IPS-18c (cell line): ENCODE results near the gene CDKN2C.

ENCODE experiments used
- H3K4me3 ChIP-seq: 2 replicates; pipeline ENCODE4 v1.7.0; 2013; ENCODE audit warnings: low read depth, mild to moderate bottlenecking, low read length, moderate library complexity; ENCODE audit not compliant: insufficient read depth
- H3K9me3 ChIP-seq: one replicate; pipeline ENCODE4 v1.6.1; 2013; ENCODE audit warnings: mild to moderate bottlenecking, low read length, moderate library complexity; ENCODE audit not compliant: control insufficient read depth, insufficient read depth

CDKN2C gene

GRCh38 chr1:50975436-50975835 lies 5.4 kb downstream of the CDKN2C start:
- Histone ChIP-seq H3K9me3 (no peaks in the 10 kb centered on the region), H3K4me3 (no peak overlapping the region)

GRCh38 chr1:50976111-50976889 lies 6.3 kb downstream of the CDKN2C start:
- H3K4me3 ChIP-seq: peak overlapping the region; percentile 4; the same call in 1 of the 2 replicates
- no peaks in the 10 kb centered on the region for H3K9me3 ChIP-seq

GRCh38 chr1:50976890-50977574 lies 7.0 kb downstream of the CDKN2C start:
- H3K4me3 ChIP-seq: peak overlapping the region; percentile 65; the same call in 1 of the 2 replicates
- no peaks in the 10 kb centered on the region for H3K9me3 ChIP-seq

DNA sequence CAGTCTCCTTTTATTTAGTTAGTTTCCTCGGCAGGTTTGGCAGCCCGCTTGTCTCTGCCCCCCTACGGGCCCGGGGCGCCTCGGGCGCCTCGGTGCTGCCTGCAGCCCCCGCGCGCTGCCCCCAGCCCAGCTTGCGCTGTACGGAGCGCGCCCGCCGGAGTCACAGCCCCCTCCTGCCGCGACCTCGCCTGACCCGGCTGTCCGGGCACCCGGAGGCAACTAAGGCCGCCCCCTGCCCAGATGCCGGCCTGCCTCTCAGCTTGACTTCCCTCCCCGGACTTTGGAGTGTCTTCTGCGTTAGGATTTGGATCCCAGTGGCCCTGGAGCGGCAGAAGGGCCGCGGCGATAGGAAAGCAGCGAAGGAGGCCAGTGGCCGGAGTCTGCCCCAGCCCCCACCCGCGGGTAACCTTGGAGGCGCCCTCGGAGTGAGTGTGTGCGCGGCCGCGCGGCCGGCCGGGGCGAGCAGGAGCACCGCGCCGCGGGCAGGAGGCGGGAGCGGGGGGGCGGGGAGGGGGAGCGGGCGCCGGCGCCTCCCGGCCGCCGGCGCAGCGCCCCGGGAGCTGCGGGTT lies 7.6 kb downstream of the CDKN2C start:
- H3K9me3 ChIP-seq: no peaks in the 10 kb centered on the region
- peak overlapping the region; percentile 65 for H3K4me3 ChIP-seq

- Histone ChIP-seq H3K4me3 (peak overlapping the region; percentile 65), H3K9me3 (no peaks in the 10 kb centered on the region)
These were observed 8.3 kb downstream of the CDKN2C start for GRCh38 chr1:50978144-50978851.

- Histone ChIP-seq H3K4me3 (no peak overlapping the region), H3K9me3 (no peaks in the 10 kb centered on the region)
These were observed 9.1 kb downstream of the CDKN2C start for GRCh38 chr1:50978852-50979781.

DNA sequence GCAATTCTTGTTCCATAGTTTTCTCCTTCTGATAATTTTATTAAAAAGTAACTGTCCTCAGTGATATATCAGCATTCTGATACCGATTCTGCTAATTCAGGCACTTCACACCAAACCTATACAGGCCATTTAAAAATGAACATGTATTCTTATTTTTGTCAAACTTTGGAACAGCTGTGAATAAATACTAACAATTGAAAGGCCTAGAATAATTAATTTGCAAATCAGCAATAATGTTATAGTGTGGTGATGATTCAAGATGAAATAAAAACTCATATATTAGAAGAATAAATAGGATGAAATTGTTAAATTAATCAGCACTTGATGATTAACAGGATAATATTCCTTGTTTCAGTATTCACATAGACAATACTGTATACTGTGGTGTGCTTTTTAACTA lies 9.9 kb downstream of the CDKN2C start:
- H3K4me3 ChIP-seq: no peak overlapping the region
- no peaks in the 10 kb centered on the region for H3K9me3 ChIP-seq

GRCh38 chr1:50980505-50980904 lies 10.5 kb downstream of the CDKN2C start:
- no peaks in the 10 kb centered on the region for H3K9me3 ChIP-seq
- no peak overlapping the region for H3K4me3 ChIP-seq

DNA sequence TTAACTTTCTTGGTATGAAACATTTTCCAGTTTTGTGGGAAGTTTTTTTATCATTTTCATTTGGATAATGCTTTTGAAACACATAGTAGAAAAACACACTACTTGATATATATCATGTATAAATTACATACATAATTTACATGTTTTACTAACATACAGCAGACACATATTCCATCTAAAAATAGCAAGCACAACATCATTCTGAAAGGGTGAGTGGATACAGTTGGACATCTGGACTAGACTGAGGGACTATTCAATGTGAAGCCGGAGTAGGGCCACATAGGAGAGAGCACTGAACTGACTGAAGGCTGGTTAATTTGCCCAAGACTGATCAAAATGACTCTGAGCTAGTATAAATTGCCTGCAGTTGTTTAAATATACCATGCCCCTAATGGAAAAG lies 11.7 kb downstream of the CDKN2C start:
- H3K9me3 ChIP-seq: no peaks in the 10 kb centered on the region

DNA sequence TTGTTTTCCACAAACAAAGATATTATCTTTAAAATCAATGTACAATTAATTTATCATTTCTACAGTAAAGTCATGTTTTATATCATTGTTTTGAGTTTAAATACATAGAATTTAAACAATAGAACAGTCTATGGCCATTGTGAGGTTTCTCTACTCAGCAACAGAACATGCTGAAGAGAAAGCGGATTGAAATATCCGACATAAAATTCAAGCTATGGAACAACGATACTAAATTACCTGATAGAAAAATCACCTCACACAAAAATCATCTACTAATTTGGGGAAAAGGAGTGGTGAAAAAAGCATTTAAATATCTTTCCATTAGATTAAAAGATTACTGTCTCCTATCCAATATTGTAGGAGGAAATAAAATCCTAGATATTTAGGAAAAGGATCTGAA lies 12.6 kb downstream of the CDKN2C start:
- Histone ChIP-seq H3K9me3 (no peaks in the 10 kb centered on the region), H3K4me3 (no peak overlapping the region)

More for the DNA sequence above, 11.7 kb downstream of the CDKN2C start:
- H3K4me3 ChIP-seq: no peak overlapping the region

- no peak overlapping the region for H3K4me3 ChIP-seq
- H3K9me3 ChIP-seq: no peaks in the 10 kb centered on the region
These were observed 13.3 kb downstream of the CDKN2C start for GRCh38 chr1:50983219-50983802.

DNA sequence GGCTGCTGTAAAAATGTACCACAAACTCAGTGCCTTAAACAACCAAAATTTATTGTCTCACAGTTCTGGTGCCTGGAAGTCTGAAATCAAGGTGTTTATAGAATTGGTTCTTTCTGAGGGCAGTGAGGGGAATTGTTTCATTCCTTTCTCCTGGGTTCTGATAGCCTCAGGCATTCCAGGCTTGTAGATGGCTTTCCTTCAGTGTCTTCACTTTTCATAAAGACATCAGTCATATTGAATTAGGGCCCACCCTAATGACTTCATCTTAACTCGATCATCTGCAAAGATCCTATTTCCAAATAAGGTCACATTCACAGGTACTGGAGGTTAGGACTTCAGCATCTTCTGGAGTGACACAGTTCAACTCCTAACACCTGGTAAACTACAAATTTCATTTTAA lies 15.0 kb downstream of the CDKN2C start:
- no peak overlapping the region for H3K4me3 ChIP-seq
- no peaks in the 10 kb centered on the region for H3K9me3 ChIP-seq

DNA sequence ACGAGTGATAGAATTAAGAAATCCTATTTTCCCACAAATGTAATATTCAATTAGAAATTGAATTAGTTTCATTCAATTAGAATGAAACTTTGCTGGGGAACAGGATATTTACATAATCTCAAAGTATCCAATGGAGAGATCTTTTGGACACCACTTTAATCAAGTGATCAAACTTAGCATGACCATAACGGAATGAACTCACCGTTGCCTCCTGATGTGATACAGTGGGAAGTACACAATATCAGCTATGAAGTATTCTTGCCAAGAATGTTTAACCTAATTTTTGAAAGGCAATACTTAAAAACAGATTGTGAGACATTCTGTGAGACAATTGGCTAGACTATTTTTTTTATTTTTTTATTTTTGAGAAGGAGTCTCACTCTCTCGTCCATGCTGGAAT lies 16.6 kb downstream of the CDKN2C start:
- Histone ChIP-seq H3K9me3 (no peaks in the 10 kb centered on the region), H3K4me3 (no peak overlapping the region)

DNA sequence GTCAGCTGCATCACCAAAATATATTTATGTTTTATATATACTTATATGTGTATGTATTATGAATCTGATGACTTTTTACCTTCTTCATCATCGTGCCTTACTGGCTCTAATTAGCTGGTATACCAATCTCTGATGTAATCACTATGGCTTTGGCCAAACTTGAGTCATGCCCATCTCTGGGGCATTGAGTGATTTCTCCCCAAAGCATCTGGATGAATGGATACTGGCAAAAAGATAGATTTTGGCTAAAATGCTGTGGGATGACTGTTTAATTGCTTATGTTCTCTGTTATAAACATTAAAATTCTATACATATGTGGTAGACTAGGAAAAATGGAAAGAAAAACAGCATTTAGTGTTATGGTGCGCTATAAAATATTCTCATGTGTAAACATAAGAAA lies 19.6 kb downstream of the CDKN2C start:
- no peaks in the 10 kb centered on the region for H3K9me3 ChIP-seq
- H3K4me3 ChIP-seq: no peak overlapping the region

DNA sequence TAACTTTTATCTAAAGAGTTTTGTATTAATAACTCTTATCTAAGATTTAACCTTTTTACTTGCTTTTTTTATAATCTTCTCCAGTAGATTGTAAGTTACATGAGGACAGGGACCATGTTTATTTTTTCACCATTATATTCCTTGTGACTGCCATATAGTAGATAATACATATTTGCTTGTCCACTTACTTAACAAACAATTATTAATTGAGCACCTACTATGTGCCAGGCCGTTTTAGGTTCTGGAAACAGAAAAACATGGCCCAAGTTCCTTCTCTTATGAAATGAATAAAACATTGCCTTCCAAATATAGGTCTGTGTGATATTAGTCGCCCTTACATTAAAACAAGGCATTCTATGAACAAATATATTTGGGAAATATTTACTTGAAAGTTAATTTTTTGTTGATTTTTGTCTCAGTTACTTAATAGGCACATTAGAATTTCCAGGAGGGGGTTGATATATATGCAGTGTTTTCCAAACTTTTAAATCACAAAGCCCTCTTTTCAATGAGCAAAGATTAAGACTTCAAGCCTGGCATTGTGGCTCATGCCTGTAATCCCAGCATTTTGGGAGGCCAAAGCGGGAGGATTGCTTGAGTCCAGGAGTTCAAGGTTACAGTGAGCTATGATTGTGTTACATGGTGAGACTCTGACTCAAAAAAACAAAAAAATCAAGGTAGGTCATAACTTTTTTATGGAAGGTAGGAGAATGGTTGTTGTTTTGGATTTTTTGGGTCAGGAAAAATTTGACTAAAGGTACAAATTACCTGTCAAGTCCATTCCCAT lies 22.7 kb downstream of the CDKN2C start:
- Histone ChIP-seq H3K9me3 (no peaks in the 10 kb centered on the region), H3K4me3 (no peak overlapping the region)

- Histone ChIP-seq H3K4me3 (no peak overlapping the region), H3K9me3 (no peaks in the 10 kb centered on the region)
These were observed 23.6 kb downstream of the CDKN2C start for GRCh38 chr1:50993645-50994044.
